CD4-positive, alpha-beta memory T cell (primary cell): ENCODE data around the gene COQ6. TPM values are rescaled to one million over a fixed set of nuclear protein-coding genes. Genes with fewer than 3 reads are reported as not detected.

Source experiments
- CTCF ChIA-PET: fragments of 350-600 bp; sonication (Branson Sonifier 250); formaldehyde crosslinking; loops from one replicate; lab custom pipeline; 2021; ENCODE audit warnings: inconsistent platforms; ENCODE audit not compliant: partially characterized antibody; lab: Charles Lee
- POLR2A ChIA-PET: fragments of 350-600 bp; sonication (Branson Sonifier 250); formaldehyde crosslinking; loops from one replicate; lab custom pipeline; 2021; ENCODE audit not compliant: partially characterized antibody; lab: Charles Lee
- DNase-seq, 5 donors: peaks; one replicate each; pipeline versions ENCODE4 v3.0.0 to v3.0.0-alpha.2; 2020 to 2022; ENCODE audit warnings: mixed read lengths in 1 of 5
- H3K27ac ChIP-seq: one replicate; pipeline ENCODE4 v1.7.0; 2013; ENCODE audit warnings: low read depth, low read length
- H3K27me3 ChIP-seq: 2 replicates; pipeline ENCODE4 v1.7.0; 2013; ENCODE audit warnings: mild to moderate bottlenecking, low read length, moderate library complexity; ENCODE audit not compliant: insufficient read depth
- H3K36me3 ChIP-seq: 2 replicates; pipeline ENCODE4 v1.7.0; 2013; ENCODE audit warnings: mild to moderate bottlenecking, low read length, moderate library complexity; ENCODE audit not compliant: insufficient read depth
- H3K4me1 ChIP-seq: 2 replicates; pipeline ENCODE4 v1.7.0; 2013; ENCODE audit warnings: mild to moderate bottlenecking, low read length, moderate library complexity; ENCODE audit not compliant: insufficient read depth
- H3K4me3 ChIP-seq, 2 donors: one replicate each; pipeline ENCODE4 v1.7.0; 2013; ENCODE audit warnings: low read length in 2 of 2, mild to moderate bottlenecking in 1 of 2
- H3K9me3 ChIP-seq, 2 donors: one replicate each; pipeline ENCODE4 v1.7.0; 2013; ENCODE audit warnings: low read length in 2 of 2, control low read depth in 1 of 2; ENCODE audit not compliant: control insufficient read depth in 1 of 2
- H3K27ac Mint-ChIP-seq, 7 donors: one replicate each; pipeline ENCODE4 v1.8.0; 2020 to 2021; ENCODE audit warnings: mixed read lengths in 7 of 7, mild to moderate bottlenecking in 6 of 7, inconsistent platforms in 3 of 7, moderate library complexity in 3 of 7
- H3K27me3 Mint-ChIP-seq, 2 donors: one replicate each; pipeline ENCODE4 v1.8.0; 2020 to 2021; ENCODE audit warnings: mixed read lengths in 2 of 2
- H3K36me3 Mint-ChIP-seq, 2 donors: one replicate each; pipeline ENCODE4 v1.8.0; 2020 to 2021; ENCODE audit warnings: mixed read lengths in 2 of 2, inconsistent platforms in 1 of 2, mild to moderate bottlenecking in 1 of 2
- H3K4me1 Mint-ChIP-seq, 4 donors: one replicate each; pipeline ENCODE4 v1.8.0; 2020 to 2021; ENCODE audit warnings: mixed read lengths in 4 of 4, mild to moderate bottlenecking in 1 of 4
- H3K4me3 Mint-ChIP-seq, 8 donors: one replicate each; pipeline ENCODE4 v1.8.0; 2020 to 2021; ENCODE audit warnings: mixed read lengths in 8 of 8, mild to moderate bottlenecking in 7 of 8, moderate library complexity in 6 of 8, inconsistent platforms in 3 of 8
- H3K9me3 Mint-ChIP-seq, 8 donors: one replicate each; pipeline ENCODE4 v1.8.0; 2020 to 2021; ENCODE audit warnings: mixed read lengths in 8 of 8, mild to moderate bottlenecking in 5 of 8, inconsistent platforms in 3 of 8, moderate library complexity in 1 of 8
- intact Hi-C: fragments of 100-400 bp; cut with micrococcal nuclease; formaldehyde crosslinking; loops from one replicate; pipeline ENCODE4 v1.15.1; 2023
- polyA plus RNA-seq, 2 donors: library from polyadenylated mRNA; unstranded; fragments of 300-500 nt; fragmentation: Illumina TruSeq; gene quantifications; one replicate each; pipeline ENCODE4 v1.2.3, GENCODE V29; 2021
- total RNA-seq, 2 experiments: library from RNA; stranded (reverse); gene quantifications; one replicate each; pipeline ENCODE4 v1.2.3, GENCODE V29; 2021

Gene COQ6
- total and polyA plus RNA-seq, 4 experiments from 2014 or later = 20.7 to 41.1 (median 31.0) TPM

DNA sequence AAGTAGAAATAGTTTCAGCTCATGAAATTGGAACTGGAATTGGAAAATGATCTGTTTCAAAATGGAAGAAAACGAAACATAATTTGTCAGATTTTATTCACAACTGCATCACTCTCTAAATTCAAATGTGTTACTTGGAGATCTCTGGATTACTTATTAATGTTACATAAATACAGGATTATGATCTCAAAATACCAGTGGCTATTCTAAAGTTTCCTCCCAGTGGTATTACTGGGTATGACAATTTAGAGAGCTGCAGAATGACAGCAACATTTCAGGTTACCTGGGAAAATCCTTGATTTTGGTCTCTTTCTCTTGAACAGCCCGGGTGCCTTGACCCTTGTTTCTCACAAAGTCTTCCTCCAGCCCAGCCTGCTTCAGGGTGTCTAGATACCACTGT, 14.4 kb upstream of the COQ6 start:
- peaks cover 29% of the 10 kb centered on the region for H3K36me3 ChIP-seq
- DNase-seq = peak in 1 of 5 donors; percentile 6

DNA sequence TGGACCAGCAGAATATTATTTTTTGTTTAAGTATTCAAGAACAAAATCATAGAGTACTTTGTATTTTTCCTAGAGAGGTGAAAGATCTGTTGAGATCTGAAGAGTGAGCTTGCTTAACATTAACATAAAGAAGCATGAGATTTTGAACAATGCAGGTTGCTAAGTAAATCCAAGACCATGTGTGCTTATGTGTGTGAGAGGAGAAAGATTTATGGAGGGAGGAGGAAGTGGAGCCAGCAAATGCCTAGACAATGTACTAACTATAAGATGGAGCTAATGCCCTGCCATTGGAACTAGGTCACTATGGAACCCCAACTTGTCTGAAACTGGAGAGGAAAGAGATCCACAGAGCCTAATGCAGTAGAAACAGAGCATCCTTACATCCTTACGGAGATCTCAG, 13.6 kb upstream of the COQ6 start:
- Mint-ChIP-seq H3K27ac (peak overlapping the region in 3 of 7 donors; percentile 4 to 79 (median 4)), H3K4me3 (no peak overlapping the region), H3K36me3 (peaks cover 12 to 42% of the 10 kb centered on the region in 2 donors), H3K4me1 (peaks cover 0 to 2% (median 0%) of the 10 kb centered on the region in 4 donors), H3K27me3 (no peaks in the 10 kb centered on the region), H3K9me3 (no peaks in the 10 kb centered on the region)
- CTCF ChIA-PET = no interaction called here
- intact Hi-C loops = no loop called here
- no peak for DNase-seq
- H3K4me3 ChIP-seq = no peak overlapping the region
- H3K27ac ChIP-seq = no peak overlapping the region
- POLR2A ChIA-PET = no interaction called here
- no peaks in the 10 kb centered on the region for H3K27me3 ChIP-seq
- no peaks in the 10 kb centered on the region for H3K4me1 ChIP-seq
- H3K9me3 ChIP-seq = no peaks in the 10 kb centered on the region
- peaks cover 21% of the 10 kb centered on the region for H3K36me3 ChIP-seq

More for the DNA sequence above, 14.4 kb upstream of the COQ6 start:
- peaks cover 0 to 2% (median 0%) of the 10 kb centered on the region in 4 donors for H3K4me1 Mint-ChIP-seq
- Histone ChIP-seq H3K9me3 (no peaks in the 10 kb centered on the region), H3K4me3 (no peak overlapping the region), H3K27me3 (no peaks in the 10 kb centered on the region), H3K27ac (no peak overlapping the region), H3K4me1 (no peaks in the 10 kb centered on the region)
- no peak overlapping the region for H3K4me3 Mint-ChIP-seq
- peaks cover 19 to 51% of the 10 kb centered on the region in 2 donors for H3K36me3 Mint-ChIP-seq
- H3K27me3 Mint-ChIP-seq = no peaks in the 10 kb centered on the region
- H3K27ac Mint-ChIP-seq = peak overlapping the region in 4 of 7 donors; percentile 30 to 62 (median 48)
- ChIA-PET CTCF (interaction anchor here (1.1 kb wide), 1 partner anchor 11 kb away, joined by 3 read pairs; no protein-coding TSS in a partner anchor), POLR2A (no interaction called here)
- intact Hi-C loops = no loop called here
- no peaks in the 10 kb centered on the region for H3K9me3 Mint-ChIP-seq

DNA sequence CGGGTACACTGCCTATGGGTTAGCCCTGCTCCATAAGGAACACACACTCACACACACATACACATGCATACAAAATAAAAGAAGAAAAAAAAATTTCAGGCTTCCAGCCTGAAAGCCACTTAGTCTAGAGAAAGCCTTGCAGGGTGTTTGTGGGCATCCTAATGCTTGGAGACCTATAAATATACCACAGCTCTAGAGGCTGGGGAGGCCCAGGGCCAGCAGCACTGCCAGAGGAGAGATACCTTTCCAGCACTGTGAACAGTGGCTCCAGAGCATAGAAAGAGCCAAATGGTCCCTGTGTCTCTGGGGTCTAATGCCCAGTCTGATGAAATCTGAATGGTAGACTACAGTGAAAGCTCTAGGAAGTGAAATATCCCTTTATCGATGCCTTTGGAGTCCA, 13.1 kb upstream of the COQ6 start:
- CTCF ChIA-PET = no interaction called here
- intact Hi-C loops = no loop called here
- H3K27me3 Mint-ChIP-seq = no peaks in the 10 kb centered on the region
- H3K9me3 Mint-ChIP-seq = no peaks in the 10 kb centered on the region
- no peak overlapping the region for H3K4me3 ChIP-seq
- no peak overlapping the region for H3K27ac ChIP-seq
- H3K4me1 ChIP-seq = no peaks in the 10 kb centered on the region
- H3K4me3 Mint-ChIP-seq = no peak overlapping the region
- POLR2A ChIA-PET = no interaction called here
- H3K27me3 ChIP-seq = no peaks in the 10 kb centered on the region
- DNase-seq = no peak
- H3K9me3 ChIP-seq = no peaks in the 10 kb centered on the region
- H3K27ac Mint-ChIP-seq = peak overlapping the region in 3 of 7 donors; percentile 4 to 79 (median 59)
- H3K36me3 ChIP-seq = peaks cover 16% of the 10 kb centered on the region
- H3K36me3 Mint-ChIP-seq = peaks cover 7 to 39% of the 10 kb centered on the region in 2 donors
- H3K4me1 Mint-ChIP-seq = peaks cover 0 to 2% (median 0%) of the 10 kb centered on the region in 4 donors

- no peaks in the 10 kb centered on the region for H3K27me3 Mint-ChIP-seq
- Histone ChIP-seq H3K9me3 (no peaks in the 10 kb centered on the region), H3K27me3 (no peaks in the 10 kb centered on the region), H3K36me3 (peaks cover 4% of the 10 kb centered on the region), H3K4me3 (no peak overlapping the region), H3K4me1 (no peaks in the 10 kb centered on the region), H3K27ac (no peak overlapping the region)
- POLR2A ChIA-PET = no interaction called here
- H3K4me3 Mint-ChIP-seq = no peak overlapping the region
- H3K36me3 Mint-ChIP-seq = peaks cover 12 to 28% of the 10 kb centered on the region in 2 donors
- intact Hi-C loops = no loop called here
- no peak for DNase-seq
- H3K9me3 Mint-ChIP-seq = no peaks in the 10 kb centered on the region
- CTCF ChIA-PET = no interaction called here
- H3K4me1 Mint-ChIP-seq = peaks cover 0 to 4% (median 2%) of the 10 kb centered on the region in 4 donors
- peak overlapping the region in 4 of 7 donors; percentile 35 to 57 (median 42) for H3K27ac Mint-ChIP-seq
These were observed 7.9 kb upstream of the COQ6 start for GRCh38 chr14:73942180-73942579.

DNA sequence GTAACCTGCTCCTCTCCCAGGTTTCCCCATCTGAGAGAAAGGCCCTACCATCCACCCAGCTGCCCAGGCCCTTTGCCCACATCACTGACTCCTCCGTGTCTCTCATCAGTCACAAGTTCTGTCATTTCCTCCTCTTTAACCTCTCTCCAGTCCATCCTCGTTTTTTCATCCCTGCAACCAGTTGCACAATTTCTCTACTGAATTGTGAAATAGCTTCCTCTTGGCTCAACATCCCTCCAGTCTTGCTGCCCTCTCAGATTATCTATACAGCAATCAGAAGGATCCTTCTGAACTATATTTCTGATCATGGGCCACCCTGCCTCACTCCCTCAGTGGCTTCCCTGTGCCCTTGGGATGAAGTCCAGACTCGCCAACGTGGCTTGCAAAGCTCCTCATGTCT, 7.0 kb upstream of the COQ6 start:
- ChIA-PET POLR2A (no interaction called here), CTCF (no interaction called here)
- Mint-ChIP-seq H3K4me1 (peaks cover 0 to 5% (median 4%) of the 10 kb centered on the region in 4 donors), H3K27me3 (no peaks in the 10 kb centered on the region), H3K4me3 (no peak overlapping the region), H3K9me3 (no peaks in the 10 kb centered on the region), H3K27ac (peak overlapping the region in 4 of 7 donors; percentile 13 to 88 (median 18)), H3K36me3 (peaks cover 12 to 27% of the 10 kb centered on the region in 2 donors)
- Histone ChIP-seq H3K4me1 (no peaks in the 10 kb centered on the region), H3K9me3 (no peaks in the 10 kb centered on the region), H3K27ac (no peak overlapping the region), H3K4me3 (no peak overlapping the region), H3K36me3 (peaks cover 4% of the 10 kb centered on the region), H3K27me3 (no peaks in the 10 kb centered on the region)
- DNase-seq = no peak
- intact Hi-C loops = no loop called here

DNA sequence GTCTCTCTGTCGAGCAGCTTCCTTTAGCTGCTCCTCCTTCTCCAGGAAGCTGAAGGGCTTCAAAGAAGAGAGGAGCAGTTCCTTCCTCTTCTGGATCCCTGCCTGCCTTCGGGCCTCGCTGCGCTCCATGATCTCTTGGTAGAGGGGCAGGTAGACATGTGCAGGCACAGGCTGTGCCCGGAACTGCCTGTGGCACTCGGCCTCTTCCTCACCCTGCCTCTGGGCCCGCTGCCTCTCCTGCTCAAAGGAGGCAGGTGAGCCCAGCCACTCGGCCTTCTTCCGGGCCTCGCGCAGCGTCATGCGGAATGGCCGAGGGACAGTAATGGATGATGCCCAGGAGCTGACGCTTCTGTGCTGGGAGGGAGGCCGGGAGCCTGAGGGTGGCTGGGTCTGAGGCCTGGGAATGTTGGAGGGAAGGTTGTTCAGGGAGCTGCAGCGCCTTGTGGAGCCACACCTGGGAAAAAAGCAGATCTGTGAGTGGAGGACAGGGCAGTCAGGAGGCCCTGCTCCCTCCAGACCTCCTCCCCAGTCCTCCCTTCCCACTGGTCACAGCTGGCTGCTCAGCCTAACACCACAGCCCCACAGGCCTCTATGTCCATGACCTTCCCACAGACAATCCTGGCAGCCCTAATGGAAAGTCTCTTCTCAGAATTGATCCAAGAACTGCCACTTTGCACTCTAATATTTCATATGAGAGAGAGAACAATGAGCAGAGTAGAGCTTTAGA, 5.5 kb upstream of the COQ6 start:
- Histone ChIP-seq H3K4me1 (peaks cover 5% of the 10 kb centered on the region), H3K27ac (no peak overlapping the region), H3K36me3 (peaks cover 4% of the 10 kb centered on the region), H3K4me3 (no peak overlapping the region), H3K9me3 (no peaks in the 10 kb centered on the region), H3K27me3 (no peaks in the 10 kb centered on the region)
- Mint-ChIP-seq H3K4me3 (no peak overlapping the region), H3K36me3 (peaks cover 12 to 26% of the 10 kb centered on the region in 2 donors), H3K9me3 (no peaks in the 10 kb centered on the region), H3K4me1 (peaks cover under 1 to 10% (median 5%) of the 10 kb centered on the region in 4 donors), H3K27ac (no peak overlapping the region), H3K27me3 (no peaks in the 10 kb centered on the region)
- no peak for DNase-seq
- CTCF ChIA-PET = no interaction called here
- POLR2A ChIA-PET = interaction anchor here (0.6 kb wide), 1 partner anchor 12 kb away, joined by 6 read pairs; no protein-coding TSS in a partner anchor
- intact Hi-C loops = no loop called here

DNA sequence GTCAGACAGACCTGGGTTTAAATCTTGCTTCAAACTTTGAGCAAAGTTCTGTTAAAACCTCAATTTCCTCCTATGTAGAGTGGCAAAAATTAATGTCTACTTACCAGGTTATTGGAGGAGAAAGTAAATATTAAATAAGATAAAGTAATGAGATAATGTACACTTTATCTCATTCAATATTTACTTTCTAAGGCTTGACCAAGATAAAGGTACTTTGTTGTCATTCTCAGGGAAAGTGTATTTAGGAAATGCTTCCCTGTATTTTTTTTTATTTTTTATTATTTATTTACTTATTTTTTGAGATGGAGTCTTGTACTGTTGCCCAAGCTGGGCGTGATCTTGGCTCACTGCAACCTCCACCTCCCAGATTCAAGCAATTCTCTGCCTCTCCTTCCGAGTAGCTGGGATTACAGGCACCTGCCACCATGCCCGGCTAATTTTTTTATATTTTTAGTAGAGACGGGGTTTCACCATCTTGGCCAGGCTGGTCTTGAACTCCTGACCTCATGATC, 4.9 kb upstream of the COQ6 start:
- Mint-ChIP-seq H3K4me1 (peaks cover 6 to 15% (median 10%) of the 10 kb centered on the region in 4 donors), H3K4me3 (no peak overlapping the region), H3K27me3 (no peaks in the 10 kb centered on the region), H3K36me3 (peaks cover 12 to 27% of the 10 kb centered on the region in 2 donors), H3K9me3 (no peaks in the 10 kb centered on the region), H3K27ac (no peak overlapping the region)
- Histone ChIP-seq H3K27me3 (no peaks in the 10 kb centered on the region), H3K36me3 (peaks cover 4% of the 10 kb centered on the region), H3K9me3 (no peaks in the 10 kb centered on the region), H3K4me3 (no peak overlapping the region), H3K4me1 (peaks cover 5% of the 10 kb centered on the region), H3K27ac (no peak overlapping the region)
- ChIA-PET CTCF (no interaction called here), POLR2A (interaction anchor here (0.6 kb wide), 1 partner anchor 11 kb away, joined by 6 read pairs; no protein-coding TSS in a partner anchor)
- intact Hi-C loops = no loop called here
- DNase-seq = no peak
